Measurements from ENCODE around the gene ASIC1.
A peak's percentile ranks its signal among the peaks of the same experiment; 100 is the strongest.
"Not testable (repeated sequence)": the region's sequence is repeated elsewhere in the genome, so short reads cannot be mapped to it uniquely, and the experiment has no call there.

The ASIC1 gene

DNA sequence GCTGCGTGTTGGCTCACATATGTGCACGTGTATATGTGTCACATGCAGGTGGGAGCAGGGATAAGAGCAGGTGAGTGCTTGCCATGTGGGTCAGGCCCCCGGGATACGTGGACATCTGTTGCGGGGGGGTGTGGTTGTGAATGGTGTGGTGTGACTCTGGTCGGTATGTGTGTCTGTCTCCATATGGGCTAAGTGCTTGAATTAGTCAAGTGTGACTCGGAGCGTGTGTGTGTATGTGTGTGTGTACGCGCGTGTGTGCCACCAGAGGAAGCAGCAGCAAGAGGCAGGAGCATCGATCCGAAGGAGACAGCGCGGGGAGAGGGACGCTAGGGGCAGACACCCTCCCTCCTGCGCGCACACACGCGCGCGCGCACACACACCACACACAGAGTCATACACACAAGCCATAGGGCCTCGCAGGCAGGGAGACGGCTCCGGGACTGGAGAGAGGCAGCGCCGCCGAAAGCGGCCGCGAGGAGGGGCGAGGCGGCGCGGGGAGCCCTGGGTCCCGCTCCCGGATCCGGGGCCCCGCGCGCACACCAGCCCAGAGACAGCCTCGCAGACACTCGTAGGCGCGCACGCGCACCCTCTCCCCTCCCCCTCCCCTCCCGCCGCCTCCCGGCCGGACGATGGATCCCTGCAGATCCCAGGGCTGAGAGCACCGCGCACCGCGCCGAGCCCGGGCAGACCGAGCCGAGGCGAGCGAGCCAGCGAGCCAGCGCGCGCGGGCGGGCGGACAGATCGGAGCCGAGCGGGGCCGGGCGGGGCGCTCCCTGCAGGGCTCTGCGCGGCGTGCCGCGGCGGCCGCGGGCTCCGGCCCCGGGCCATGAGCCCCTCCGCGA, at the start of gene ASIC1:
Gene ASIC1, plus strand, starts transcription at position 597 of the 842 bp plus-strand sequence. CDS start 1,171 bp downstream, outside the sequence.
- DNase-seq (ENCODE audit: low read depth) = peak; percentile 40

- DNase-seq (ENCODE audit: low read depth) = no peak
These were observed 43.8 kb upstream of the ASIC1 start for GRCh38 chr12:50013361-50014147.

- DNase-seq (ENCODE audit: low read depth) = no peak
These were observed 43.1 kb upstream of the ASIC1 start for GRCh38 chr12:50014342-50014741.

GRCh38 chr12:50016501-50017475, 40.6 kb upstream of the ASIC1 start:
- peak; percentile 87 for DNase-seq (ENCODE audit: low read depth)

DNA sequence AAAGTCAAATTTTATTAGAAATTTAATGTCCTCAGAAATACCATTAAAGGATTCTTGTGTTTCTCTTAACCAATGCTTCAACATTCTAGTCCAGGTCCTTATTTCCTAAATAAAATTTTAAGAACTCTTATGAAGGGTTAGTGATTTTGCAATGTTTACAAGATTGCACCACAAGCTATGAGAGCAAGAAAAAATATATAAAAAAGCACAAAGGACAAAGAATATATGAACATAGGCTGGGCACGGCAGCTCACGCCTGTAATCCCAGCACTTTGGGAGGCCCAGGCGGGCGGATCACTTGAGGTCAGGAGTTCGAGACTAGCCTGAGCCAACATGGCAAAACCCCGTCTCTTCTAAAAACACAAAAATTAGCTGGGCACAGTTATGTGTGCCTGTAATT, 39.8 kb upstream of the ASIC1 start:
- peak; percentile 33 for DNase-seq (ENCODE audit: low read depth)

- no peak for DNase-seq (ENCODE audit: low read depth)
These were observed 39.2 kb upstream of the ASIC1 start for GRCh38 chr12:50018154-50018553.

DNA sequence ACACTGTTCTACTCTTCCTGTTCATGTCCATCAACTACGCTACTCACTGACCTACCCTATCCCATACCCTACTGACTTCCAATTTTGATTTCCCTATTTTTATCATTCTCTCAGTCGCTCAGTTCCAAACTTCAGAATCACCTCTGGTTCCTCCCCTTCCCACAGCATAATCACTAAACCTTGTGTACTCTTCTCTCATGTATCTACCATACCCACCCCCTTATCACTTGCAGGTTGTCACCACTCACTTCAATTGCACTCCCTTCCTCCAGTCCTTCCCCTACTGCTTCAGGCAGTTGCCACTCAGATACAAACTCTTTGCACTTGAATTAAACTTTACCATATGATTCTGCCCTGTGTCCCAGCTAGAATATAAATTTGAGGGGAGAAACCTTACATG, 38.4 kb upstream of the ASIC1 start:
- DNase-seq (ENCODE audit: low read depth) = no peak

GRCh38 chr12:50019524-50019923, 37.9 kb upstream of the ASIC1 start:
- DNase-seq (ENCODE audit: low read depth) = no peak

DNA sequence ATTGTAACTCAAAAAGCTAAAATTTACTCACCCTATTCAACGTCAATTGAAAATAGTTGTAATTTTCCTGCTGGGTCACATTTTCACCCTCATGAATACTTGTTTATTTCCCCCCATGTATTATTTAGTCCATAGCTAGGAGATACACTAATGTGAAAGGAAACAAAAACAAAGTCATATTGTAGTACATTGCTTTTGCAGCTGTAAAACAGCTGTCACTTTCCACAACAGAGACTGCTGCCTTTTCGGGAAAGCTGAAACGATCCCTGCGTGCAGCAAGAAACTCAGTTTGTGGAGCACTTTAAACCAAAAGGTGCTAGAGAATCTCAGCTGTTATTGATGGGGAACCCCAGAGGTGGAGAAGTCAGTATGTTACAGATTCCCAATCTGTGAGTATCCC, 36.4 kb upstream of the ASIC1 start:
- DNase-seq (ENCODE audit: low read depth) = no peak

DNA sequence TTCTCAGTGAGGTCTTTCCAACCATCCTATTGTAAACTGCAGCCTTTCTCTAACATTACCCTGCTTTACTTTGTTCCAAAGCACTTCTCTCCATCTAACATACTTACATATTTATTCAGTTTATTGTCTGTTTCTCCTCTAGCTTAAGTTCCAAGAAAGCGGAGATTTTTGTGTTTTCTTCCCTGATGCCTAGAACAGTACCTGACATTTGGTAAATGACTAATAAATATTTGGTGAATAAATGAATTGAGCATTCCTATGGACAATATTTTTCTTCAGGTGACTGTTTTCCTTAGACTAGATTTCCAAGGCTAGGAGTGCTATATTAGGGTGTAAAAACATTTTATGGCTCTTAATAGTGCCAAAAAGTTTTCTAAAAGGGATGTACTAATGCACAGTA, 34.5 kb upstream of the ASIC1 start:
- no peak for DNase-seq (ENCODE audit: low read depth)

DNA sequence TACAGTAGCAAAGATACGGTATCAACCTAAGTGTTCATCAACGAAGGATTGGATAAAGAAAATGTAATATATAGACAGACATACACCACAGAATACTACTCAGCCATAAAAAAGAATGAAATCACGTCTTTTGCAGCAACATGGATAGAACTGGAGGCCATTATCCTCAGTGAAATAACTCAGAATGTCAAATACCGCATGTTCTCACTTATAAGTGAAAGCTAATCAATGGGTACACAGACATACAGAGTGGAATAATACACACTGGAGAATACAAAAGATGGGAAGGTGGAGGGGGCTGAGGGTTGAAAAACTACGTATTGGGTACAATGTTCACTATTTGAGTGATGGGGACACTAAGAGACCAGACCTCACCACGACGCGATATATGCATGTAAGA, 33.2 kb upstream of the ASIC1 start:
- DNase-seq (ENCODE audit: low read depth) = no peak

DNA sequence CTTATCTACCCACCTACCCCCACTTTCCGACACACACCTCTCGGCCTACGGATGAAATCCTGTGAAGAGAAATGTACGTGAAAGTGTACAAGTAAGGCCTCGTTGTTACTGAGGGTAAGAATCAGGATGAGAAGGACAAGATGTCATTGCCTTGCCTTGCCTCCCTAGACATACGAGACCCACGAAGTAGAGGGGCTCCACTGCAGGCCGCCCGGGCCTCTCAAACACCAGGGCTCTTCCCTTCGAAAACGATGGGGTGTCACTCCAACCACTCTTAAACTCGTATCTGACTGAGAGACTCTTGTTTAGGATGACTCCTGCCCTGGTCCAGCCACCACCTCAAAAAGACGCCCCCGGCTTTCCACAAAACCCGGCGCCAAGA, 32.6 kb upstream of the ASIC1 start:
- DNase-seq (ENCODE audit: low read depth) = no peak

DNA sequence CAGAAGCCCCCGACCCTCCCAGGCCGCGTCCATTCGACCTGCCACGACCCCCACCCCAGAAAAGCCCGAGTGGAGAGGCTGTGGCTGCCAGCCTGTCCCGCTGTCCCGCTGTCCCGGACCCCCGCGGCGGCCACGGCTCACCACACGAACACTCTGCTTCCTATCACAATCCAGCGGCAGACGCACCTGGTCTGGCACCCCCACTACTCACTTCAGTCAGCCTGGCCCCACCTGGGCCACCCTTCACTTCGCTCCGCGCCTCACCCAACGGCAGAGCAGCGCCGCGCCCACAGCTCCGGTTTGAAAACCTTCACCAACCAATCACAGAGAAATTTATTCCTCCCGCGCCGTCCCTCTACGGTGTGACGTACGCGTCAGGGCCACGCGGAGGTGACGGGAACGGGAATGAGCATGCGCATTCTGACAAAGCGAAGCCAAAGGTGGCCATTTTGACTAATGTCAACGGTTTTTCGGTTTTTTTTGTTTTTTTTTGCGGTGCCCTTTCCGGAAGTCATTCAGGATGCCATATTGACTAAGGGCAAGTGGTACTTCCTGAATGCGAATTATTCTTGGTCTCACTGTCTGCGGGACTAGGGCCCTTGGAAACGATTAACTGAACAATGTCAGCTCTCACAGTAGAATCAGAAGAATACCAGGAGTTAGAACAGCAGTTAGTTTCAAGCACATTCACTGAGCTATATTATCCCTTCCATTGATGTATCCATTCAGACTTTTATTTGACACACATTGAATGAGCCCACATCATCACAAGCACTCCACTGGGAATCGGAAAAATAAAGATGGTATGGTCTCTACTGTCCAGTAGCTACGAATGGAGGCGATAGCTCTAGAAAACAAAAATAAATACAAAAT, 32.0 kb upstream of the ASIC1 start, which contains the start of gene RACGAP1:
Gene RACGAP1, minus strand, starts transcription at position 308 of the 873 bp plus-strand sequence. CDS start 8,779 bp downstream, outside the sequence.
- DNase-seq (ENCODE audit: low read depth) = peak; percentile 96

DNA sequence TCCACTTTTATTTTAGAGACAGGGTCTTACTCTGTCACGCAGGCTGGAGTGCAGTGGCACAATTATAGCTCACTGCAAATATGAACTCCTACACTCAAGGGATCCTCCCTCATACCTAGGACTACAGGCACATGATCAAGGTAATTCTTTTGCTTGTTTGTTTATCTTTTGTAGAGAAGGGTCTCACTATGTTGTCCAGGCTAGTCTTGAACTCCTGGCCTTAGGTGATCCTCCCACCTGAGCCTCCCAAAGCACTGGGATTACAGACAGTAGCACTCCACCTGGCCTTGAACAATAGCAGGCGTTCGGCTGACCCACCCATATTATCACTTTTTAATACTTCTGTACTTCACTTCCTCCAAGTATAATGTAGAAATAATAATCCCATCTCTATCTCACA, 30.7 kb upstream of the ASIC1 start:
- no peak for DNase-seq (ENCODE audit: low read depth)

GRCh38 chr12:50030449-50030848, 26.9 kb upstream of the ASIC1 start:
- DNase-seq (ENCODE audit: low read depth) = not testable (repeated sequence)

- DNase-seq (ENCODE audit: low read depth) = no peak
These were observed 24.9 kb upstream of the ASIC1 start for GRCh38 chr12:50032515-50032853.

DNA sequence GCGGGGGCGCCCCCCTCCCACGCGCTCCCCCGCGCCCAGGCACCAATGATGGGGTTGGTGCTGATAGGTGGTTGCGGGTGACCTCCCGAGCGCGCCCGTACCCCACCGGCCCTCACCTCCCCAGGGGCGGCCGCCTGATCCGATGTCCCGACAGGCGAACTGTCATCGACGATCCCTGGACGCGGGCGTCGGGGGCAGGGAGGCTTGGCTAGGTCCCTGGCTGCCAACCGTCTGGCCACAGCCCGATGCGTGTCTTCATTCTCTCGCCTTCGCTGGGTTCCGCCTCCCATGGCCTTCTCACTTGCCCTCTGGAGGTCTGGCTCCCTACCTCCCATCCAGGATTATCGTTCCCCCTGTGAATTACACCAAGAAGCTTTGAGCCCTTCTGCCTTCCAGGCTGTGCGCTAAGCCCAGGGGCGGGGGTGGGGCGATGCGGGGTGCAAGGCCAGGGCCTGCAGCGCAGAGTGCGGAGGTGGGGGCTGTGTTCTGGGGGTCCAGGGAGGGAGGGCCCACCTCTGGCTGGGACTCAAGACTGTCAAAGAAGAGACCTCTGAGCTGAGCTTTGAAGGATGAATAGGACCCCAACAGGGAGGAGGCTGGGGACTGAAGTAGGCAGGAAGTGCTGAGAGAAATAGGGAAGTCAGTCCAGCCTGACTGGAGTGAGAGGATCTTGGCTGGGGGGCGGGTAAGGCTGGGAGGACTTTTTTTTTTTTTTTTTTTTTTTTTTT, 24.4 kb upstream of the ASIC1 start:
- DNase-seq (ENCODE audit: low read depth) = no peak

- no peak for DNase-seq (ENCODE audit: low read depth)
These were observed 19.1 kb upstream of the ASIC1 start for GRCh38 chr12:50038336-50038735.

DNA sequence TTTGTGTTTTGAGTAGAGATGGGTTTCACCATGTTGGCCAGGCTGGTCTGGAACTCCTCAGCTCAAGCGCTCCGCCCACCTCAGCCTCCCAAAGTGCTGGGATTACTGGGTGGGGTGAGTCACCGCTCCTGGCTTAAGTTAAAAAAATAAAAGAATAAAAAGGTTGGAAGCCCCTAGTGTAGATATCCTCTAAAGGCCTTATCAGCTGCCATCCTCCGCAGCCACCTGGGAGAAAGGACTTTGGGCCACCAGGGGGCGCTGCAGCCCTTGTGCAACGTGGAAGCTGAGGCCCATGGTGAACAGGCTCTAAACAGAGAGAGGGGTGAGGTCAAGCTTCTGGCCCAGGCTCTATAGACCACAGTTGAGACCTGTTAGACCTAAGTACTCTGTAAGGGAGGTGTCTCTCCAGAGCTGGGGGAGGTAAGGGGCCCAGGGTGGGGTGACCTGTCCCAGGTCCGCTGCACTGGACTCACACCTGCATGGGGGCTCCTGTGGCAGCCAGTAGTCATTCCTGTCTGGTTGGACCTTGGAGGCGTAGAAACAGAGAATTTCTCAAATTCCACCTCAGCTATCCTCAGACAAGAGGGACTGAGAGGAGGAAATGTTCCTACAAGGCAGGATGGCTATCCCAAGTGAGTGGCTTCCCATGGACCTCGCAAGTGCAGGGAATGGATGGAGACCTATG, 18.1 kb upstream of the ASIC1 start:
- no peak for DNase-seq (ENCODE audit: low read depth)

- no peak for DNase-seq (ENCODE audit: low read depth)
These were observed 16.7 kb upstream of the ASIC1 start for GRCh38 chr12:50040657-50041056.
